ENCODE data around the gene FUZ. TPM values are rescaled to one million over a fixed set of nuclear protein-coding genes. Genes with fewer than 3 reads are reported as not detected.

FUZ gene
- total and polyA plus RNA-seq, 10 donors: 10.7 to 22.1 (median 16.8) TPM

DNA sequence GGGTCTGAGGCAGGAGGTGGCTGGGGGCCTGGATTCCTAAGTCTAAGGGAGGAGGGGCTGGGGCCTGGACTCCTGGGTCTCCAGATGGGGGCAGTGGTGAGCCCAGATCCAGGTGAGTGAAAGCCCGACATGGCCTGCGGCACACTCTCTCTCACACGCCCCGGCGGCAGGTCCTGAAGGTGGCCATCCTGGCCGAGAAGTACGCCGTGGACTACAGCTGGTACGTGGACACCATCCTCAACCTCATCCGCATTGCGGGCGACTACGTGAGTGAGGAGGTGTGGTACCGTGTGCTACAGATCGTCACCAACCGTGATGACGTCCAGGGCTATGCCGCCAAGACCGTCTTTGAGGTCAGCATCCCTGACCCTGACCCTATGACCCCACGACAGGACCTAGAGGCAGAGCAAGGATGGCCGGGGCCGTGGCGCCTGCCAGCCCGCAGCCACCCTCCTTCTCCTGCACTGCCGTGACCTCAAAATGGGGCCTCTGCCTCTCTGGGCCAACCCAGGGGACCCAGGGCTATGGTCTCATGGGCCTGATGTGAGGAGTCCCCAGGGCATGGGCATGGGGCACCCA lies 13.2 kb downstream of the FUZ start:
- Histone ChIP-seq H3K4me1 (peaks cover 0 to 6% (median 0%) of the 10 kb centered on the region in 6 donors), H3K4me3 (no peak overlapping the region), H3K36me3 (peaks cover 27 to 100% (median 99%) of the 10 kb centered on the region in 6 donors), H3K27me3 (replicated peaks in 1 of 7) (no peaks in the 10 kb centered on the region), H3K27ac (no peak overlapping the region), H3K9me3 (no peaks in the 10 kb centered on the region)
- intact Hi-C loops (cut with DNase I; ENCODE audit: low total_unique reads): no loop called here
- WGBS, 5 donors: 94 to 98% (median 95%) methylated on average over 23 to 25 of the region's 25 CpGs
- TF ChIP-seq POLR2A (IDR thresholded peaks at IDR 0.05) (no peak), POLR2AphosphoS5 (IDR thresholded peaks at IDR 0.05) (peak in 2 of 3 donors; percentile 4 to 56)
- TF ChIP-seq, protein P1, sequence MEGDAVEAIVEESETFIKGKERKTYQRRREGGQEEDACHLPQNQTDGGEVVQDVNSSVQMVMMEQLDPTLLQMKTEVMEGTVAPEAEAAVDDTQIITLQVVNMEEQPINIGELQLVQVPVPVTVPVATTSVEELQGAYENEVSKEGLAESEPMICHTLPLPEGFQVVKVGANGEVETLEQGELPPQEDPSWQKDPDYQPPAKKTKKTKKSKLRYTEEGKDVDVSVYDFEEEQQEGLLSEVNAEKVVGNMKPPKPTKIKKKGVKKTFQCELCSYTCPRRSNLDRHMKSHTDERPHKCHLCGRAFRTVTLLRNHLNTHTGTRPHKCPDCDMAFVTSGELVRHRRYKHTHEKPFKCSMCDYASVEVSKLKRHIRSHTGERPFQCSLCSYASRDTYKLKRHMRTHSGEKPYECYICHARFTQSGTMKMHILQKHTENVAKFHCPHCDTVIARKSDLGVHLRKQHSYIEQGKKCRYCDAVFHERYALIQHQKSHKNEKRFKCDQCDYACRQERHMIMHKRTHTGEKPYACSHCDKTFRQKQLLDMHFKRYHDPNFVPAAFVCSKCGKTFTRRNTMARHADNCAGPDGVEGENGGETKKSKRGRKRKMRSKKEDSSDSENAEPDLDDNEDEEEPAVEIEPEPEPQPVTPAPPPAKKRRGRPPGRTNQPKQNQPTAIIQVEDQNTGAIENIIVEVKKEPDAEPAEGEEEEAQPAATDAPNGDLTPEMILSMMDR (IDR thresholded peaks at IDR 0.05 in 8 of 11, conservative IDR thresholded peaks at IDR 0.05 in 3 of 11): peak in 1 of 11 experiments; percentile 8
- no peak for DNase-seq

DNA sequence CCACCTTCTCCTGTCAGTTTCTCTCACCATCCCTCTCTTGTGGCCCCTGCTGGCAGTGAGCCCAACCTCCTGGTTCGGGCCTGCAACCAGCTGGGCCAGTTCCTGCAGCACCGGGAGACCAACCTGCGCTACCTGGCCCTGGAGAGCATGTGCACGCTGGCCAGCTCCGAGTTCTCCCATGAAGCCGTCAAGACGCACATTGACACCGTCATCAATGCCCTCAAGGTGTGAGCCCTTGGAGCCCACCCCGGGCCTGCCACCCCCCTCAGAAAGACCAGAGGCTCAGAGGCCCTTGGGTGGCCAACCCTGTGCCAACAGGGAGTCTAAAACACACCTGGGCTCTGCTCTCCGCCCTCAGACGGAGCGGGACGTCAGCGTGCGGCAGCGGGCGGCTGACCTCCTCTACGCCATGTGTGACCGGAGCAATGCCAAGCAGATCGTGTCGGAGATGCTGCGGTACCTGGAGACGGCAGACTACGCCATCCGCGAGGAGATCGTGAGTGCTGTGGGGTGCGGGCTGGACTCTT lies 13.8 kb downstream of the FUZ start:
- TF ChIP-seq POLR2A (IDR thresholded peaks at IDR 0.05): no peak
- peak in 2 of 3 donors; percentile 20 to 67 for TF ChIP-seq POLR2AphosphoS5 (IDR thresholded peaks at IDR 0.05)
- intact Hi-C loops (cut with DNase I; ENCODE audit: low total_unique reads): no loop called here
- 95 to 97% (median 96%) methylated on average over 27 to 28 of the region's 28 CpGs for WGBS, 5 donors
- Histone ChIP-seq H3K36me3 (peaks cover 27 to 100% (median 99%) of the 10 kb centered on the region in 6 donors), H3K27ac (no peak overlapping the region), H3K4me1 (peaks cover 0 to 6% (median 0%) of the 10 kb centered on the region in 6 donors), H3K9me3 (no peaks in the 10 kb centered on the region), H3K4me3 (no peak overlapping the region), H3K27me3 (replicated peaks in 1 of 7) (no peaks in the 10 kb centered on the region)
- DNase-seq: no peak

DNA sequence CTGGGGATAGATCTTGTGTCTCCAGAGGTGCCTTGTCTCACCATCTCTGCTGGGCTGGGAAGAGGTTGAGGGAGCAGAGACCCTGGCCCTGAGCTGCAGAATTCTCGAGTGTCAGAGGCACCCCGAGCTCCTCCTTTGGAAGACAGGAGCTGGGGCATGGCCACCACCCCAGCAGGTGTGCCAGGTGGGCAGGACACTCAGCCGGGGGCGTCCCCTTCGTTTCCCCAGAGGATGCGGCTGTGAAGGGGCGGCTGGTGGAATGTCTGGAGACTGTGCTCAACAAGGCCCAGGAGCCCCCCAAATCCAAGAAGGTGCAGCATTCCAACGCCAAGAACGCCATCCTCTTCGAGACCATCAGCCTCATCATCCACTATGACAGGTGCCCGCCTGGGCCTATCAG lies 14.5 kb downstream of the FUZ start:
- DNase-seq: no peak
- WGBS, 5 donors: 93 to 98% (median 95%) methylated on average over 4 to 11 of the region's 11 CpGs
- TF ChIP-seq, protein P1 (IDR thresholded peaks at IDR 0.05 in 8 of 11, conservative IDR thresholded peaks at IDR 0.05 in 3 of 11): no peak
- no peak for TF ChIP-seq POLR2A (IDR thresholded peaks at IDR 0.05)
- TF ChIP-seq POLR2AphosphoS5 (IDR thresholded peaks at IDR 0.05): no peak
- peaks cover 0 to 6% (median 0%) of the 10 kb centered on the region in 6 donors for H3K4me1 ChIP-seq
- H3K36me3 ChIP-seq: peaks cover 27 to 100% (median 99%) of the 10 kb centered on the region in 6 donors
- intact Hi-C loops (cut with DNase I; ENCODE audit: low total_unique reads): no loop called here
- H3K27ac ChIP-seq: no peak overlapping the region
- H3K27me3 ChIP-seq (replicated peaks in 1 of 7): no peaks in the 10 kb centered on the region
- no peak overlapping the region for H3K4me3 ChIP-seq
- H3K9me3 ChIP-seq: no peaks in the 10 kb centered on the region

DNA sequence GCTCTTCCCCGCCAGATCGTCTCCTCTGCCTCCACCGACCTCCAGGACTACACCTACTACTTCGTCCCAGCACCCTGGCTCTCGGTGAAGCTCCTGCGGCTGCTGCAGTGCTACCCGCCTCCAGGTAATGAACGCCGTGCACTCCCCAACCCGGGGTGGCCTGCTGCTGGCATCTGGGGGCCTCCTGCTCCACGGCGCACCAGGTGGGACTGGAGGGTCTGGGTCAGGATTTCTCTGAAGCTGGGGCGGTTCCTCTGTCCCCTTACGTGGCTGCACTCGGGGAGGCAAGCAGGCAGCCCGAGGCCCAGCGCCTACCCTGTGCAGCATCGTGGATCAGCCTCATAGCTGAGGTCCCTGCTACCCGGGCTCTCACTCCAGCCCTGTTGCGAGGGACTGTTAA lies 17.5 kb downstream of the FUZ start:
- Histone ChIP-seq H3K27me3 (replicated peaks in 1 of 7) (no peaks in the 10 kb centered on the region), H3K36me3 (peaks cover 29 to 100% (median 96%) of the 10 kb centered on the region in 6 donors), H3K4me1 (peaks cover 0 to 20% (median 6%) of the 10 kb centered on the region in 6 donors), H3K27ac (no peak overlapping the region), H3K4me3 (no peak overlapping the region), H3K9me3 (no peaks in the 10 kb centered on the region)
- DNase-seq: no peak
- peak in 1 of 3 donors; percentile 33 for TF ChIP-seq POLR2AphosphoS5 (IDR thresholded peaks at IDR 0.05)
- TF ChIP-seq, protein P1 (IDR thresholded peaks at IDR 0.05 in 8 of 11, conservative IDR thresholded peaks at IDR 0.05 in 3 of 11): no peak
- WGBS, 5 donors: 93 to 97% (median 96%) methylated on average over 13 to 20 of the region's 20 CpGs
- intact Hi-C loops (cut with DNase I; ENCODE audit: low total_unique reads): no loop called here
